ENCODE results near the gene UTF1.

DNA sequence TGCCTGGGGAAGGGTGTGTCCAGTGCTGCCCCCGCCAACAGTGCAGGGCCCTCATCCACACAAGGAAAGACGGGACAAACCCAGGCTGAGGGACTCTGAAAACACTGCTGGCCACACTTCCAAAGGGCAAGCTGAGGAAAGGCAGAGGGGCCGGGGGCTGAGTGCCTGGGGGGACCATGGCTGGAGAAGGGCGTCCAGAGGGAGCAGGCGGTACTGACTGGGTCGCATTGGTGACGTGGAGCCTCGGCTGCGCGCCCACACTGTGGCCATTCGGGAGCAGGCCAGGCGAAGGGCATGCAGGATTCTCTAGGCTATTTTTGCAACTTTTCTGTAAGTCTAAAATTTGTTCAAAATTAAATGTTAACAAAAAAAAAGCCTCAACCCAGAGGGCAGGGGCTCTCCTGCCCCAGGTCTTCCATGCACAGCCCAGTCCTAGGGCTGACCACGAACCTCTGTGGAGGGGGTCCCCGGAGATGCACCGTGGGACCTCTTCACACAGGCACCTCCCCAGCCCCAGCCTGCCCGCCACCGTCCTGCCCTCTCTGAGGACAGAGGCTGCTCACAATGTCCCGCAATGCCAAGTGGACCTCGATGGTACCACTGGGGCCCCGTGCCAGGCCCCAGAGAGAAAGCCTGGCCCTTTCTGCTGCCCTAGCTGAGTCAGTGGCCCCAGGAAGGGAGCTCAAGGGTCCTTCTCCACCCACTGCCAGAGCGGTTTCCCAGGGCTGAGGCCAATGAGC, 36.2 kb downstream of the UTF1 start:
- no peak for TF ChIP-seq POLR2A (IDR thresholded peaks at IDR 0.05)
- TF ChIP-seq, protein P1, sequence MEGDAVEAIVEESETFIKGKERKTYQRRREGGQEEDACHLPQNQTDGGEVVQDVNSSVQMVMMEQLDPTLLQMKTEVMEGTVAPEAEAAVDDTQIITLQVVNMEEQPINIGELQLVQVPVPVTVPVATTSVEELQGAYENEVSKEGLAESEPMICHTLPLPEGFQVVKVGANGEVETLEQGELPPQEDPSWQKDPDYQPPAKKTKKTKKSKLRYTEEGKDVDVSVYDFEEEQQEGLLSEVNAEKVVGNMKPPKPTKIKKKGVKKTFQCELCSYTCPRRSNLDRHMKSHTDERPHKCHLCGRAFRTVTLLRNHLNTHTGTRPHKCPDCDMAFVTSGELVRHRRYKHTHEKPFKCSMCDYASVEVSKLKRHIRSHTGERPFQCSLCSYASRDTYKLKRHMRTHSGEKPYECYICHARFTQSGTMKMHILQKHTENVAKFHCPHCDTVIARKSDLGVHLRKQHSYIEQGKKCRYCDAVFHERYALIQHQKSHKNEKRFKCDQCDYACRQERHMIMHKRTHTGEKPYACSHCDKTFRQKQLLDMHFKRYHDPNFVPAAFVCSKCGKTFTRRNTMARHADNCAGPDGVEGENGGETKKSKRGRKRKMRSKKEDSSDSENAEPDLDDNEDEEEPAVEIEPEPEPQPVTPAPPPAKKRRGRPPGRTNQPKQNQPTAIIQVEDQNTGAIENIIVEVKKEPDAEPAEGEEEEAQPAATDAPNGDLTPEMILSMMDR (IDR thresholded peaks at IDR 0.05) = no peak
